ENCODE results near the gene CACNA2D4.

DNA sequence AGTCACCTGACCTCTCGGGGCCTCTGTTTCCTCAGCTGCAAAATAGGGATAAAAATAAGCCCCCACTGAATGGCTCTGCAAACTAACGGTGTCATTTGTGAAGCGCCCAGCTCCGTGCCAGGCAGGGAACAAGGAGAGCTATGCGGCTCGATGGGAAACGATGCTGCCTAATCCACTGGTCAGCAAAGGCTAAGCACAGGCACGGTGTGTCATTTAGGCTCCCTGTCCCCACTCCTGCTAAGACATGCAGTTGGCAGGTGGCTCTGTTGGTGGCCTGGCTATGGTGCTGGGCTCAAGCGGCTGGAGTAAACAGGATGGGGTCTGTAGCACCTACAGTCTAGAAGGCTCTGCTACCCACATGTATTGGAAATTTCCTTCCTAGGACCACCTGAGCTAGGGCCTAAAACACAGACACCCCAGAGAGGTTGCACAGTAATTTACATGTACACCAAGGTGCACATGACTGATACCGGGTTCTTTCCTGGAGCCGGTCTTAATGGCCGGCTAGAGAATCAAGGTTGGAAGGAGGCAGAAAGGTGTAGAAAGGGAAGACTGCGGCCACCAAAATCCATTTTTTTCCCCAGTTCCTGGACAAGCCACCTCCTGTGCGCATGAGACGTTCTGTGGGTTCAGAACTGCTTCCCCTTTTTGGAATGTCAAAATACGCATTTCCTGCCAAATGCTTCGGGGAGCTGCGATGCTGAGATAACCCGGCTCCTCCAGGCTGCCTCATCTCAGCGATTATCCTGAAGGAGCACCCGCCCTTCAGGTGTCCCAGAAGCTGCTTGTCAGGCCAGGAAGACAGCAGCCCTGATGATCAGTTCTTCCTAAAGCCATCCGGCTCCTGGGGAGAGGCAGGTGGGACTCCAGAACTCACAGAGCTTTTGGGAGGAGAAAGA, 1.0 kb downstream of the CACNA2D4 start:
- TF ChIP-seq, protein P1, sequence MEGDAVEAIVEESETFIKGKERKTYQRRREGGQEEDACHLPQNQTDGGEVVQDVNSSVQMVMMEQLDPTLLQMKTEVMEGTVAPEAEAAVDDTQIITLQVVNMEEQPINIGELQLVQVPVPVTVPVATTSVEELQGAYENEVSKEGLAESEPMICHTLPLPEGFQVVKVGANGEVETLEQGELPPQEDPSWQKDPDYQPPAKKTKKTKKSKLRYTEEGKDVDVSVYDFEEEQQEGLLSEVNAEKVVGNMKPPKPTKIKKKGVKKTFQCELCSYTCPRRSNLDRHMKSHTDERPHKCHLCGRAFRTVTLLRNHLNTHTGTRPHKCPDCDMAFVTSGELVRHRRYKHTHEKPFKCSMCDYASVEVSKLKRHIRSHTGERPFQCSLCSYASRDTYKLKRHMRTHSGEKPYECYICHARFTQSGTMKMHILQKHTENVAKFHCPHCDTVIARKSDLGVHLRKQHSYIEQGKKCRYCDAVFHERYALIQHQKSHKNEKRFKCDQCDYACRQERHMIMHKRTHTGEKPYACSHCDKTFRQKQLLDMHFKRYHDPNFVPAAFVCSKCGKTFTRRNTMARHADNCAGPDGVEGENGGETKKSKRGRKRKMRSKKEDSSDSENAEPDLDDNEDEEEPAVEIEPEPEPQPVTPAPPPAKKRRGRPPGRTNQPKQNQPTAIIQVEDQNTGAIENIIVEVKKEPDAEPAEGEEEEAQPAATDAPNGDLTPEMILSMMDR (IDR thresholded peaks at IDR 0.05): no peak
- TF ChIP-seq POLR2A (IDR thresholded peaks at IDR 0.05): no peak

Data from thyroid gland (tissue), 4 donors.